H1 (cell line): Measurements from ENCODE around the gene UBQLN1. TPM values are rescaled to one million over a fixed set of nuclear protein-coding genes. Genes with fewer than 3 reads are reported as not detected.

Experiments
- CTCF ChIA-PET: fragments of 300-600 bp; sonication (Branson Sonifier 250); formaldehyde crosslinking; loops from one replicate; lab custom pipeline; 2021; ENCODE audit not compliant: partially characterized antibody; lab: Charles Lee
- POLR2A ChIA-PET: fragments of 300-600 bp; sonication (Branson Sonifier 250); formaldehyde crosslinking; loops from one replicate; lab custom pipeline; 2021; ENCODE audit warnings: inconsistent platforms; ENCODE audit not compliant: partially characterized antibody; lab: Charles Lee
- DNase-seq, 2 experiments: peaks; one replicate each; pipeline versions ENCODE4 v3.0.0 to v3.0.0-alpha.2; 2010 to 2022; ENCODE audit warnings: low spot score in 2 of 2, low read depth in 1 of 2, mixed read lengths in 1 of 2
- FAIRE-seq: peaks from 2 replicates; lab custom pipeline; 2011; peaks lifted over from hg19 to GRCh38; lab: Jason Lieb, UNC
- H2AFZ ChIP-seq: 2 replicates; pipeline ENCODE4 v1.8.1; 2012; ENCODE audit warnings: low read length, inconsistent platforms
- H2AK5ac ChIP-seq: 2 replicates; pipeline ENCODE4 v1.6.1; 2013; ENCODE audit warnings: low read depth, low read length
- H2BK120ac ChIP-seq: replicated peaks from 2 replicates; pipeline ENCODE3; 2013; ENCODE audit warnings: low read depth, low read length, inconsistent platforms
- H2BK12ac ChIP-seq: 2 replicates; pipeline ENCODE4 v1.6.1; 2013; ENCODE audit warnings: low read depth, low read length
- H2BK15ac ChIP-seq: 2 replicates; pipeline ENCODE4 v1.6.1; 2013; ENCODE audit warnings: low read length
- H2BK20ac ChIP-seq: 2 replicates; pipeline ENCODE4 v1.6.1; 2013; ENCODE audit warnings: low read length
- H2BK5ac ChIP-seq: 2 replicates; pipeline ENCODE4 v1.6.1; 2013; ENCODE audit warnings: low read depth, low read length
- H3K14ac ChIP-seq: 2 replicates; pipeline ENCODE4 v1.6.1; 2013; ENCODE audit warnings: inconsistent platforms; ENCODE audit not compliant: insufficient read length
- H3K18ac ChIP-seq: 2 replicates; pipeline ENCODE4 v1.6.1; 2013; ENCODE audit warnings: low read length; ENCODE audit errors: extremely low read depth
- H3K23ac ChIP-seq: 2 replicates; pipeline ENCODE4 v1.6.1; 2013; ENCODE audit warnings: inconsistent platforms; ENCODE audit not compliant: insufficient read length
- H3K23me2 ChIP-seq: 2 replicates; pipeline ENCODE4 v1.6.1; 2013; ENCODE audit warnings: low read depth, low read length
- H3K27ac ChIP-seq: 2 replicates; pipeline ENCODE4 v1.6.1; 2011; ENCODE audit warnings: low read depth, low read length, inconsistent platforms
- H3K27me3 ChIP-seq, 4 experiments: replicated peaks in 1 of 4; 1 replicate in 1 of 4; 2 replicates in 3 of 4; pipeline versions ENCODE4 v1.6.1 to v1.8.1; 2011 to 2013; ENCODE audit warnings: low read length in 3 of 4, mild to moderate bottlenecking in 3 of 4, inconsistent platforms in 2 of 4, mixed read lengths in 2 of 4, moderate library complexity in 1 of 4; ENCODE audit not compliant: control insufficient read depth in 3 of 4, insufficient read depth in 3 of 4; ENCODE audit errors: extremely low read depth in 1 of 4
- H3K36me3 ChIP-seq, 4 experiments: 2 replicates each; pipeline versions ENCODE4 v1.6.1 to v1.8.1; 2011 to 2013; ENCODE audit warnings: mild to moderate bottlenecking in 4 of 4, low read length in 3 of 4, moderate library complexity in 2 of 4, control low read depth in 1 of 4, inconsistent platforms in 1 of 4; ENCODE audit not compliant: insufficient read depth in 4 of 4, control insufficient read depth in 2 of 4
- H3K4ac ChIP-seq: replicated peaks from 2 replicates; pipeline ENCODE3; 2013; ENCODE audit warnings: low read length, low read depth, mixed read lengths, inconsistent platforms; ENCODE audit not compliant: insufficient read length
- H3K4me1 ChIP-seq, 4 experiments: replicated peaks in 1 of 4; 1 replicate in 1 of 4; 2 replicates in 3 of 4; pipeline versions ENCODE4 v1.6.1 to v1.8.1; 2011 to 2013; ENCODE audit warnings: low read length in 3 of 4, inconsistent platforms in 2 of 4, mixed read lengths in 1 of 4; ENCODE audit not compliant: insufficient read depth in 4 of 4, control insufficient read depth in 3 of 4
- H3K4me2 ChIP-seq, 2 experiments: 2 replicates each; pipeline versions ENCODE4 v1.6.1 to v1.8.1; 2011 to 2013; ENCODE audit warnings: low read depth in 2 of 2, low read length in 2 of 2, control low read depth in 1 of 2, inconsistent platforms in 1 of 2, mild to moderate bottlenecking in 1 of 2; ENCODE audit not compliant: insufficient read depth in 1 of 2
- H3K4me3 ChIP-seq, 4 experiments: fragments of 200-600, 300-600 bp in 1 of 4; sonication (generic), shearing (Covaris generic), sonication (Bioruptor Twin) in 1 of 4; 2 replicates each; pipeline versions ENCODE4 v1.5.1 to v1.8.1; 2011 to 2016; ENCODE audit warnings: low read length in 4 of 4, low read depth in 3 of 4, control low read depth in 2 of 4, inconsistent platforms in 2 of 4, mild to moderate bottlenecking in 2 of 4, mixed read lengths in 1 of 4, moderate library complexity in 1 of 4; ENCODE audit not compliant: insufficient read depth in 2 of 4; ENCODE audit errors: extremely low read depth in 1 of 4
- H3K56ac ChIP-seq: replicated peaks from 2 replicates; pipeline ENCODE3; 2013; ENCODE audit warnings: low read depth, mild to moderate bottlenecking, mixed read lengths, low read length, inconsistent platforms; ENCODE audit not compliant: insufficient read length
- H3K79me1 ChIP-seq: 2 replicates; pipeline ENCODE4 v1.6.1; 2013; ENCODE audit warnings: low read depth, low read length, control low read depth
- H3K79me2 ChIP-seq, 2 experiments: 2 replicates each; pipeline versions ENCODE4 v1.6.1 to v1.8.1; 2012 to 2013; ENCODE audit warnings: low read length in 2 of 2, mild to moderate bottlenecking in 2 of 2, inconsistent platforms in 1 of 2; ENCODE audit not compliant: insufficient read depth in 2 of 2, control insufficient read depth in 1 of 2
- H3K9ac ChIP-seq, 4 experiments: replicated peaks in 1 of 4; 1 replicate in 1 of 4; 2 replicates in 3 of 4; pipeline versions ENCODE4 v1.6.1 to v1.8.1; 2011 to 2013; ENCODE audit warnings: low read depth in 3 of 4, low read length in 3 of 4, control low read depth in 2 of 4, mild to moderate bottlenecking in 2 of 4, moderate library complexity in 2 of 4, inconsistent platforms in 1 of 4; ENCODE audit errors: extremely low read depth in 1 of 4
- H3K9me3 ChIP-seq, 2 experiments: 2 replicates each; pipeline versions ENCODE4 v1.6.1 to v1.8.1; 2012 to 2013; ENCODE audit warnings: mild to moderate bottlenecking in 2 of 2, moderate library complexity in 2 of 2, control low read depth in 1 of 2, inconsistent platforms in 1 of 2, low read depth in 1 of 2, low read length in 1 of 2, mixed read lengths in 1 of 2; ENCODE audit not compliant: insufficient read depth in 2 of 2
- H4K20me1 ChIP-seq, 2 experiments: replicated peaks in 1 of 2; 2 replicates each; pipeline versions ENCODE3 to v1.8.1; 2011 to 2013; ENCODE audit warnings: inconsistent platforms in 2 of 2, low read length in 2 of 2, mild to moderate bottlenecking in 1 of 2; ENCODE audit not compliant: insufficient read depth in 2 of 2, control insufficient read depth in 1 of 2
- H4K5ac ChIP-seq: 2 replicates; pipeline ENCODE4 v1.6.1; 2013; ENCODE audit warnings: low read length, low read depth, mixed read lengths, inconsistent platforms; ENCODE audit not compliant: insufficient read length
- H4K8ac ChIP-seq: 2 replicates; pipeline ENCODE4 v1.8.0; 2013; ENCODE audit warnings: mild to moderate bottlenecking, moderate library complexity, low read length, inconsistent platforms; ENCODE audit not compliant: insufficient read depth; ENCODE audit errors: extremely low read depth
- H4K91ac ChIP-seq: replicated peaks from 2 replicates; pipeline ENCODE3; 2013; ENCODE audit warnings: low read length, mixed read lengths, inconsistent platforms; ENCODE audit not compliant: insufficient read length
- CTCF ChIP-seq, 3 experiments: IDR thresholded peaks; 1 replicate in 2 of 3; 2 replicates in 1 of 3; pipeline versions ENCODE4 v1.5.1 to v1.6.1; 2011; ENCODE audit warnings: low read length in 3 of 3, mild to moderate bottlenecking in 3 of 3, inconsistent platforms in 2 of 3, low read depth in 1 of 3, moderate library complexity in 1 of 3; ENCODE audit not compliant: insufficient read depth in 1 of 3; ENCODE audit errors: control extremely low read depth in 1 of 3
- RAD21 ChIP-seq, 2 experiments: IDR thresholded peaks in 1 of 2; conservative IDR thresholded peaks in 1 of 2; 2 replicates each; pipeline ENCODE4 v1.6.1; 2011; ENCODE audit warnings: low read depth in 2 of 2, low read length in 2 of 2, improper control_type of control experiment in 1 of 2, inconsistent platforms in 1 of 2, mild to moderate bottlenecking in 1 of 2, moderate library complexity in 1 of 2
- SIN3A ChIP-seq, 2 experiments: IDR thresholded peaks in 1 of 2; conservative IDR thresholded peaks in 1 of 2; 2 replicates each; pipeline ENCODE4 v1.6.1; 2011 to 2012; ENCODE audit warnings: low read length in 2 of 2, improper control_type of control experiment in 1 of 2, low read depth in 1 of 2, mild to moderate bottlenecking in 1 of 2
- TEAD4 ChIP-seq: IDR thresholded peaks from 2 replicates; pipeline ENCODE4 v1.6.1; 2012; ENCODE audit warnings: low read depth, low read length, inconsistent platforms, mixed read lengths
- YY1 ChIP-seq: IDR thresholded peaks from 2 replicates; pipeline ENCODE4 v1.6.1; 2011; ENCODE audit warnings: low read depth, mild to moderate bottlenecking, low read length
- WGBS, 2 experiments: shearing (Covaris generic) in 1 of 2; methylation state at CpG; one replicate each; pipeline versions ENCODE4 v1.1.6 to v1.1.7; 2013 to 2015; ENCODE audit warnings: low lambda C conversion rate in 2 of 2, mixed read lengths in 2 of 2, inconsistent platforms in 1 of 2, low coverage in 1 of 2, missing lambda C conversion rate in 1 of 2; ENCODE audit not compliant: insufficient replicate concordance in 2 of 2, insufficient coverage in 1 of 2, insufficient read length in 1 of 2; ENCODE audit errors: extremely low coverage in 1 of 2, missing lambda C conversion rate in 1 of 2; 5-methylcytosine and 5-hydroxymethylcytosine counted together
- polyA plus RNA-seq, 7 experiments: library from polyadenylated mRNA; depleted of rRNA in 3 of 7; stranded (reverse) in 5 of 7; unstranded in 2 of 7; fragments of >200 nt in 5 of 7; fragments of 200-250 nt in 2 of 7; gene quantifications; 1 replicate in 5 of 7; 2 replicates in 1 of 7; 4 replicates in 1 of 7; pipeline versions ENCODE4 v1.2.1 to v1.2.3, GENCODE V29; 2011 to 2013; ENCODE audit warnings: missing spikeins in 2 of 7, mixed read lengths in 2 of 7
- total RNA-seq: library from RNA; stranded (reverse); fragmentation: NEBNext Ultra II Directional; extraction: Animal tissue kit (Norgen Biotek cat#: 25700); gene quantifications from 2 replicates; pipeline ENCODE4 v1.2.1, GENCODE V29; 2021

The UBQLN1 gene
- total and polyA plus RNA-seq, 2 of the 8 experiments (the other 6 are each of a cell fraction or from before 2014, with no cell fraction given): 62.4 to 105 TPM

GRCh38 chr9:83620841-83621636 lies 86.7 kb downstream of the UBQLN1 start:
- no peak overlapping the region for H2AK5ac ChIP-seq
- H3K18ac ChIP-seq: no peak overlapping the region
- H3K79me2 ChIP-seq: no peaks in the 10 kb centered on the region
- H3K79me1 ChIP-seq: no peaks in the 10 kb centered on the region
- DNase-seq: peak; percentile 27 to 70
- H2AFZ ChIP-seq: no peak overlapping the region
- no peak overlapping the region for H4K8ac ChIP-seq
- peak overlapping the region; percentile 34 to 52 for H3K4me2 ChIP-seq
- H4K20me1 ChIP-seq: no peaks in the 10 kb centered on the region
- ChIA-PET CTCF (interaction anchor here (0.6 to 2.8 kb wide), 29 partner anchors 9 to 558 kb away, joined by 3 to 44 read pairs (median 6); partner anchors contain the start of genes FRMD3, KIF27 and RASEF), POLR2A (interaction anchor here (1.0 to 1.5 kb wide), 8 partner anchors 10 to 401 kb away, joined by 3 to 5 read pairs (median 3); partner anchors contain the start of genes KIF27 and UBQLN1)
- no peaks in the 10 kb centered on the region; a peak in 1 of 7 replicates for H3K27me3 ChIP-seq
- H2BK15ac ChIP-seq: no peak overlapping the region
- no peak overlapping the region for H2BK5ac ChIP-seq
- no peak overlapping the region for H2BK20ac ChIP-seq
- no peaks in the 10 kb centered on the region for H3K36me3 ChIP-seq
- TF ChIP-seq CTCF (IDR thresholded peaks at IDR 0.05; ENCODE audit: control extremely low read depth in 1 of 3, insufficient read depth in 1 of 3, low read depth in 1 of 3, low read length in 3 of 3) (peak; percentile 46 to 79 (median 71)), YY1 (0 out of 2 replicates have a peak, but pooled peaks have one; percentile 23), RAD21 (IDR thresholded peaks at IDR 0.05 in 1 of 2, conservative IDR thresholded peaks at IDR 0.05 in 1 of 2; ENCODE audit: low read depth in 2 of 2, low read length in 2 of 2) (peak; percentile 78 to 81), SIN3A (conservative IDR thresholded peaks at IDR 0.05 in 1 of 2, IDR thresholded peaks at IDR 0.05 in 1 of 2; ENCODE audit: low read depth in 1 of 2, low read length in 2 of 2) (no peak), TEAD4 (0 out of 2 replicates have a peak, but pooled peaks have one; percentile 42)
- no peak overlapping the region for H4K91ac ChIP-seq
- no peak overlapping the region for H3K9ac ChIP-seq
- no peak overlapping the region for H3K27ac ChIP-seq
- no peak overlapping the region for H3K14ac ChIP-seq
- no peak overlapping the region for H3K56ac ChIP-seq
- H3K23ac ChIP-seq: no peak overlapping the region
- no peaks in the 10 kb centered on the region for H3K9me3 ChIP-seq
- H4K5ac ChIP-seq: no peak overlapping the region
- H3K23me2 ChIP-seq: peaks cover 5% of the 10 kb centered on the region; the same call in 1 of the 2 replicates
- 27% methylated on average over 7 of the region's 7 CpGs; no CpG with 5 or more reads in 1 of the 2 experiments for WGBS, 2 experiments
- no peak overlapping the region for H2BK120ac ChIP-seq
- FAIRE-seq: no peak
- H3K4me1 ChIP-seq: peaks cover 0 to 2% (median 0%) of the 10 kb centered on the region in 4 experiments; a peak in 3 of 7 replicates
- H2BK12ac ChIP-seq: 0 out of 2 replicates have a peak overlapping the region, but pooled peaks have one; percentile 35
- no peak overlapping the region for H3K4ac ChIP-seq
- H3K4me3 ChIP-seq: peak overlapping the region in 3 of 4 experiments; percentile 4 to 19 (median 17); a peak in 1 of 8 replicates
